Astrocyte (in vitro differentiated cells and primary cell): Measurements from ENCODE around the gene PBRM1. TPM values are rescaled to one million over a fixed set of nuclear protein-coding genes. Genes with fewer than 3 reads are reported as not detected.
A peak's percentile ranks its signal among the peaks of the same experiment; 100 is the strongest.

Source experiments
- DNase-seq: peaks from one replicate; pipeline ENCODE4 v3.0.0-alpha.2; 2010; ENCODE audit warnings: low read depth
- FAIRE-seq: peaks from 2 replicates; lab custom pipeline; 2011; peaks lifted over from hg19 to GRCh38; lab: Jason Lieb, UNC
- H2AFZ ChIP-seq: 2 replicates; pipeline ENCODE4 v1.6.0; 2012; ENCODE audit warnings: low read depth, low read length, inconsistent platforms
- H3K27ac ChIP-seq: 2 replicates; pipeline ENCODE4 v1.5.1; 2011; ENCODE audit warnings: low read depth, low read length, inconsistent platforms
- H3K27me3 ChIP-seq: 2 replicates; pipeline ENCODE4 v1.6.0; 2011; ENCODE audit warnings: low read length, inconsistent platforms; ENCODE audit not compliant: insufficient read depth
- H3K36me3 ChIP-seq: 2 replicates; pipeline ENCODE4 v1.5.1; 2011; ENCODE audit warnings: low read length, inconsistent platforms; ENCODE audit not compliant: insufficient read depth
- H3K4me1 ChIP-seq: 2 replicates; pipeline ENCODE4 v1.5.1; 2011; ENCODE audit warnings: low read length, inconsistent platforms; ENCODE audit not compliant: insufficient read depth
- H3K4me2 ChIP-seq: 2 replicates; pipeline ENCODE4 v1.6.0; 2012; ENCODE audit warnings: low read length, inconsistent platforms
- H3K4me3 ChIP-seq: 2 replicates; pipeline ENCODE4 v1.5.1; 2011; ENCODE audit warnings: low read depth, mild to moderate bottlenecking, low read length, inconsistent platforms; ENCODE audit not compliant: insufficient read depth
- H3K79me2 ChIP-seq: 2 replicates; pipeline ENCODE4 v1.6.0; 2012; ENCODE audit warnings: mild to moderate bottlenecking, low read length, inconsistent platforms; ENCODE audit not compliant: insufficient read depth
- H3K9ac ChIP-seq: 2 replicates; pipeline ENCODE4 v1.6.0; 2012; ENCODE audit warnings: mild to moderate bottlenecking, low read length, inconsistent platforms
- H3K9me3 ChIP-seq: 2 replicates; pipeline ENCODE4 v1.5.1; 2012; ENCODE audit warnings: low read depth, mild to moderate bottlenecking, low read length, inconsistent platforms; ENCODE audit not compliant: insufficient read depth
- H4K20me1 ChIP-seq: 2 replicates; pipeline ENCODE4 v1.6.0; 2012; ENCODE audit warnings: low read length, inconsistent platforms; ENCODE audit not compliant: insufficient read depth
- H3K27ac Mint-ChIP-seq: one replicate; pipeline ENCODE4 v1.8.0; 2021; ENCODE audit warnings: mild to moderate bottlenecking, mixed read lengths; ENCODE audit not compliant: unreplicated experiment
- H3K27me3 Mint-ChIP-seq: one replicate; pipeline ENCODE4 v1.8.0; 2021; ENCODE audit warnings: low read depth, mixed read lengths; ENCODE audit not compliant: unreplicated experiment
- H3K36me3 Mint-ChIP-seq: one replicate; pipeline ENCODE4 v1.8.0; 2021; ENCODE audit warnings: low read depth, mixed read lengths; ENCODE audit not compliant: unreplicated experiment
- H3K4me1 Mint-ChIP-seq: one replicate; pipeline ENCODE4 v1.8.0; 2021; ENCODE audit warnings: low read depth, mixed read lengths; ENCODE audit not compliant: unreplicated experiment
- H3K4me3 Mint-ChIP-seq: one replicate; pipeline ENCODE4 v1.8.0; 2021; ENCODE audit warnings: mild to moderate bottlenecking, moderate library complexity, mixed read lengths; ENCODE audit not compliant: unreplicated experiment
- H3K9me3 Mint-ChIP-seq: one replicate; pipeline ENCODE4 v1.8.0; 2021; ENCODE audit warnings: mild to moderate bottlenecking, mixed read lengths; ENCODE audit not compliant: unreplicated experiment
- EZH2 ChIP-seq: IDR thresholded peaks from 2 replicates; pipeline ENCODE4 v1.6.1; 2012; ENCODE audit warnings: mild to moderate bottlenecking, low read length, inconsistent platforms; ENCODE audit not compliant: insufficient read depth
- total RNA-seq: library from RNA; stranded (reverse); gene quantifications from 2 replicates; pipeline ENCODE4 v1.2.1, GENCODE V29; 2021
- TF ChIP-seq, protein P1 (sequence below): IDR thresholded peaks from 2 replicates; pipeline ENCODE4 v1.5.1; 2011; ENCODE audit warnings: low read depth, mild to moderate bottlenecking, inconsistent platforms, low read length, moderate library complexity; ENCODE audit not compliant: insufficient read depth

Gene PBRM1
- total RNA-seq, 1 donor from 2014 or later, result 54.5 TPM

DNA sequence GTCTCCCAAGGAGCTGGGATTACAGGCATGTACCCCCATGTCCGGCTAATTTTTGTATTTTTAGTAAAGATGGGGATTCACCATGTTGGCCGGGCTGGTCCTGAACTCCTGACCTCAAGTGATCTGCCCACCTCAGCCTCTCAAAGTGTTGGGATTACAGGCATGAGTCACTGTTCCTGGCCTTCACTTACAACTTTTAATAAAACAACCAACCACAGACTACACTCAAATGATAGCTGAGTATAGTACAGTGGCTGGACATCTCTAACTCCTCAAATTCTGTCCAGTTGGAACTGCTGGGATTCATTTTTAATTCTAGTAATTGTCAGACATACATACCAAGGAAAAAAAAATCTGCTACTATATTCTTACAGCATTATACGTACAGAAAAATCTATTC, 71.0 kb downstream of the PBRM1 start:
- H3K27ac Mint-ChIP-seq, result no peak overlapping the region
- no peaks in the 10 kb centered on the region for H3K4me1 Mint-ChIP-seq
- no peak overlapping the region for H3K27ac ChIP-seq
- H3K36me3 ChIP-seq, result peaks cover 33% of the 10 kb centered on the region
- no peak overlapping the region for H3K4me2 ChIP-seq
- H3K9me3 Mint-ChIP-seq, result peaks cover 3% of the 10 kb centered on the region
- peaks cover 20% of the 10 kb centered on the region for H3K36me3 Mint-ChIP-seq
- no peak overlapping the region for H2AFZ ChIP-seq
- FAIRE-seq, result no peak
- H3K4me3 Mint-ChIP-seq, result no peak overlapping the region
- H3K4me1 ChIP-seq, result no peaks in the 10 kb centered on the region
- no peaks in the 10 kb centered on the region for H3K27me3 ChIP-seq
- H3K9ac ChIP-seq, result no peak overlapping the region
- H3K9me3 ChIP-seq, result no peaks in the 10 kb centered on the region
- no peak overlapping the region for H3K4me3 ChIP-seq
- peak; percentile 19 for DNase-seq
- H3K27me3 Mint-ChIP-seq, result no peaks in the 10 kb centered on the region
- TF ChIP-seq, protein P1, sequence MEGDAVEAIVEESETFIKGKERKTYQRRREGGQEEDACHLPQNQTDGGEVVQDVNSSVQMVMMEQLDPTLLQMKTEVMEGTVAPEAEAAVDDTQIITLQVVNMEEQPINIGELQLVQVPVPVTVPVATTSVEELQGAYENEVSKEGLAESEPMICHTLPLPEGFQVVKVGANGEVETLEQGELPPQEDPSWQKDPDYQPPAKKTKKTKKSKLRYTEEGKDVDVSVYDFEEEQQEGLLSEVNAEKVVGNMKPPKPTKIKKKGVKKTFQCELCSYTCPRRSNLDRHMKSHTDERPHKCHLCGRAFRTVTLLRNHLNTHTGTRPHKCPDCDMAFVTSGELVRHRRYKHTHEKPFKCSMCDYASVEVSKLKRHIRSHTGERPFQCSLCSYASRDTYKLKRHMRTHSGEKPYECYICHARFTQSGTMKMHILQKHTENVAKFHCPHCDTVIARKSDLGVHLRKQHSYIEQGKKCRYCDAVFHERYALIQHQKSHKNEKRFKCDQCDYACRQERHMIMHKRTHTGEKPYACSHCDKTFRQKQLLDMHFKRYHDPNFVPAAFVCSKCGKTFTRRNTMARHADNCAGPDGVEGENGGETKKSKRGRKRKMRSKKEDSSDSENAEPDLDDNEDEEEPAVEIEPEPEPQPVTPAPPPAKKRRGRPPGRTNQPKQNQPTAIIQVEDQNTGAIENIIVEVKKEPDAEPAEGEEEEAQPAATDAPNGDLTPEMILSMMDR, result no peak
- no peak for TF ChIP-seq EZH2
- H4K20me1 ChIP-seq, result no peaks in the 10 kb centered on the region
- peaks cover 6% of the 10 kb centered on the region for H3K79me2 ChIP-seq

DNA sequence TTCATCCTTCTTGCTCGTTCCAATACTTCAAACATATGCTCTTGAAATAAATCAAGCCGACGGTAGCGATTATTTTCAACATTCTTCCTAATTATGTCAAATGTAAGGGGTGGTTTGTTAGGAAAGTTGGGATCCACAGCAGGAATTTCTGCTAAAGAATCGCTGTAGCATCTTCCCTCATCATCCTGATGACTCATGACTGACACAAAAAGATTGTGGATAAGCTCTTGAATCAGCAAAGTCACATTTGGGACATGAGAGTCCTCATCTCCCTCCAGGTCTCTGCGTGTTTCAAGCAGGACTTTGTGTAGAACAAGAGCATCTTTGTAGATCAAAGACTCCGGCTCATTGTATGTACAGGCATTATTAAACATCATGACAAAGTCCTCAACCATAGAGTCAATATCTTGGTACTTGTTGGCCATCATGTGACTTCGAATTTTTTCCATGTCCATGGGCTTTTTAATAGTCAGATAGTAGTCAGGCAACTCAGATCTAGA, 76.3 kb downstream of the PBRM1 start:
- no peak for DNase-seq

DNA sequence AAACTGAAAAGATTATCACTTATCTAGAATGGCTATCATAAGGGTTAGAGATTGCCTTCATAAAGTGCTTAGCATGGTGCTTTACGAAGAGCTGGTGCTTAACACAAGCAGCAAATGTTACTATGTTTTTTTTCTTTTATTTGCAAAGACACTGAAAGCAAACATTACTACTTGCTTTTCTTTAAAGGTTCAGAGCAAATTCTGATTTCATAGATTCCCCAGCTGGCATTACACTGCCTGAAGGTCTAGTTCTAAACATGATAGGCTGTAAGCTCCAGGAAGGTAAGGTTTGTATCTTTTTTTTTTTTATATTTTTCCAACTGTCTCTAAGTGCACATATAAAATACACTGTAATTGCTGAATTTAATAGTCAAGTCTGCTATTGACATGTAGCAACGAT, 77.4 kb downstream of the PBRM1 start:
- peaks cover 13% of the 10 kb centered on the region for H3K4me1 Mint-ChIP-seq

More for the DNA sequence above, 76.3 kb downstream of the PBRM1 start:
- Histone ChIP-seq H3K27me3 (no peaks in the 10 kb centered on the region), H3K4me3 (no peak overlapping the region), H3K79me2 (peaks cover 22% of the 10 kb centered on the region), H3K9ac (no peak overlapping the region), H2AFZ (no peak overlapping the region), H3K4me1 (peaks cover 5% of the 10 kb centered on the region), H4K20me1 (peaks cover 18% of the 10 kb centered on the region), H3K27ac (no peak overlapping the region), H3K36me3 (peaks cover 24% of the 10 kb centered on the region), H3K9me3 (no peaks in the 10 kb centered on the region), H3K4me2 (no peak overlapping the region)
- Mint-ChIP-seq H3K4me3 (no peak overlapping the region), H3K9me3 (peaks cover 3% of the 10 kb centered on the region), H3K27me3 (no peaks in the 10 kb centered on the region), H3K36me3 (peaks cover 7% of the 10 kb centered on the region), H3K4me1 (peaks cover 13% of the 10 kb centered on the region), H3K27ac (no peak overlapping the region)
- TF ChIP-seq EZH2, result no peak
- TF ChIP-seq, protein P1, result no peak
- no peak for FAIRE-seq

More for the DNA sequence above, 77.4 kb downstream of the PBRM1 start:
- H3K4me1 ChIP-seq, result peaks cover 5% of the 10 kb centered on the region
- no peak overlapping the region for H3K27ac ChIP-seq
- no peaks in the 10 kb centered on the region for H3K9me3 ChIP-seq
- no peak overlapping the region for H3K4me3 ChIP-seq
- TF ChIP-seq, protein P1, result no peak
- no peak for TF ChIP-seq EZH2
- no peak overlapping the region for H2AFZ ChIP-seq
- Mint-ChIP-seq H3K27me3 (no peaks in the 10 kb centered on the region), H3K4me3 (no peak overlapping the region), H3K36me3 (peaks cover 7% of the 10 kb centered on the region), H3K9me3 (peaks cover 3% of the 10 kb centered on the region), H3K27ac (no peak overlapping the region)
- FAIRE-seq, result no peak
- no peak overlapping the region for H3K9ac ChIP-seq
- H3K36me3 ChIP-seq, result peaks cover 25% of the 10 kb centered on the region
- no peak overlapping the region for H3K4me2 ChIP-seq
- H3K27me3 ChIP-seq, result no peaks in the 10 kb centered on the region
- peaks cover 18% of the 10 kb centered on the region for H4K20me1 ChIP-seq
- DNase-seq, result no peak
- peaks cover 26% of the 10 kb centered on the region for H3K79me2 ChIP-seq
